ENCODE results near the gene PLAGL1. TPM values are rescaled to one million over a fixed set of nuclear protein-coding genes. Genes with fewer than 3 reads are reported as not detected.

PLAGL1 gene
- total and polyA plus RNA-seq, 2 experiments from 2014 or later = 9.0 to 17.2 TPM

- no peaks in the 10 kb centered on the region for H3K9me3 ChIP-seq (ENCODE audit: low read depth)
- H3K36me3 ChIP-seq = no peaks in the 10 kb centered on the region
- no peaks in the 10 kb centered on the region for H3K27me3 ChIP-seq
- no peak overlapping the region for H3K4me3 ChIP-seq
- H3K4me1 ChIP-seq (ENCODE audit: low read depth) = peaks cover 11% of the 10 kb centered on the region
- no peak for TF ChIP-seq CTCF (IDR thresholded peaks at IDR 0.05; ENCODE audit: low read depth, low read length)
- H3K27ac ChIP-seq = no peak overlapping the region
- no peak for DNase-seq (ENCODE audit: low read depth in 1 of 2, low spot score in 1 of 2)
These were observed 105.2 kb downstream of the PLAGL1 start for GRCh38 chr6:143902827-143903226.

GRCh38 chr6:143901885-143902750 is 105.9 kb downstream of the PLAGL1 start:
- no peak for TF ChIP-seq CTCF (IDR thresholded peaks at IDR 0.05; ENCODE audit: low read depth, low read length)
- Histone ChIP-seq H3K27ac (peak overlapping the region; percentile 70), H3K9me3 (ENCODE audit: low read depth) (no peaks in the 10 kb centered on the region), H3K4me3 (no peak overlapping the region), H3K4me1 (ENCODE audit: low read depth) (peaks cover 11% of the 10 kb centered on the region), H3K36me3 (no peaks in the 10 kb centered on the region), H3K27me3 (no peaks in the 10 kb centered on the region)
- peak; percentile 20 to 96 for DNase-seq (ENCODE audit: low read depth in 1 of 2, low spot score in 1 of 2)

DNA sequence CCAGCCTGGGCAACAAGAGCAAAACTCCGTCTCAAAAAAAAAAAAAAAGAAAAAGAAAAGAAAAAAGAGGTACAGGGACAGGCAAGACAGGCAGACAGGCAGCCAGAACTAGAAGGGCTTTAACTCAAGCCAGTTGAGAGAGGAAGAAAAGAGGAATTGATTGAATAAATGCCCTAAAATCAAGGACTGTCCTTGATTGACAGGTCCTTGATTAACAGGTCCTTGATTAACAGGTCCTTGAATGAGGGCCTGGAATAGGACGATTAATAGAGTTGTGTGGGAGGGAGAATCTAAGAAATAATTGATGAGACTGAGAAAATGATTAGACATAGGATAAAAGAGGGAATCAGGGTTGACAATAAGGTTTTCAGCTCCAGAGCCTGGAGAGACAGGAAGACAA is 107.7 kb downstream of the PLAGL1 start:
- H3K4me1 ChIP-seq (ENCODE audit: low read depth) = peaks cover 11% of the 10 kb centered on the region
- no peak overlapping the region for H3K27ac ChIP-seq
- TF ChIP-seq CTCF (IDR thresholded peaks at IDR 0.05; ENCODE audit: low read depth, low read length) = no peak
- no peak for DNase-seq (ENCODE audit: low read depth in 1 of 2, low spot score in 1 of 2)
- H3K27me3 ChIP-seq = no peaks in the 10 kb centered on the region
- H3K9me3 ChIP-seq (ENCODE audit: low read depth) = no peaks in the 10 kb centered on the region
- H3K4me3 ChIP-seq = no peak overlapping the region
- H3K36me3 ChIP-seq = no peaks in the 10 kb centered on the region

- peak in 1 of 2 donors; percentile 5 for DNase-seq (ENCODE audit: low read depth in 1 of 2, low spot score in 1 of 2)
- H3K36me3 ChIP-seq = no peaks in the 10 kb centered on the region
- no peaks in the 10 kb centered on the region for H3K27me3 ChIP-seq
- no peak overlapping the region for H3K4me3 ChIP-seq
- no peak overlapping the region for H3K27ac ChIP-seq
- H3K9me3 ChIP-seq (ENCODE audit: low read depth) = no peaks in the 10 kb centered on the region
- H3K4me1 ChIP-seq (ENCODE audit: low read depth) = no peaks in the 10 kb centered on the region
- no peak for TF ChIP-seq CTCF (IDR thresholded peaks at IDR 0.05; ENCODE audit: low read depth, low read length)
These were observed 111.8 kb downstream of the PLAGL1 start for GRCh38 chr6:143896126-143896860.

DNA sequence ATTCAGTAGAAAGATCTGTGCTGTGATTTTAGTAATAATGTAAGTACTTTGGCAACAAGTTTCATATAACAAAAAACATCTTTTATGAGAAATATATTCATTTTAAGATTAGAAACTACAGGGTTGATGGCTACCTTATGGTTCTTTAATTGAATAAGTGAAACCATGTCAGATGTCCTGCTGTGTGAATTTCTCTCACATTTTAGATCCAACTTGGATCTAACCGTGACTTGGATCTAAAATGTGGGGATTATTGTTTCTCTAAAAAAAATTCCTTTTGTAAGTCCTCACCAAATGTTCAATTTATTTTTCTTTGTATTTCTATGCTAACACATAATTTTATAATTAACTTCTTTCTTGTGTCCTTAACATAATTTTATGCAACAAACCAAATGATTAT is 113.4 kb downstream of the PLAGL1 start:
- no peak overlapping the region for H3K27ac ChIP-seq

More for the DNA sequence above, 113.4 kb downstream of the PLAGL1 start:
- no peak overlapping the region for H3K4me3 ChIP-seq
- H3K36me3 ChIP-seq = no peaks in the 10 kb centered on the region
- H3K27me3 ChIP-seq = no peaks in the 10 kb centered on the region
- H3K9me3 ChIP-seq (ENCODE audit: low read depth) = no peaks in the 10 kb centered on the region
- H3K4me1 ChIP-seq (ENCODE audit: low read depth) = no peaks in the 10 kb centered on the region
- no peak for TF ChIP-seq CTCF (IDR thresholded peaks at IDR 0.05; ENCODE audit: low read depth, low read length)
- no peak for DNase-seq (ENCODE audit: low read depth in 1 of 2, low spot score in 1 of 2)

Other genes starting within 250 kb of the PLAGL1 start
- gene LTV1, start 164.9 kb downstream of the PLAGL1 start, total RNA-seq = 10.0 and 11.0 TPM in 2 replicates
- 19.6 and 22.8 TPM in 2 replicates for gene LTV1, start 164.9 kb downstream of the PLAGL1 start, polyA plus RNA-seq
- not detected in 2 replicates for gene ZC2HC1B, start 143.8 kb downstream of the PLAGL1 start, total RNA-seq
- gene ZC2HC1B, start 143.8 kb downstream of the PLAGL1 start, polyA plus RNA-seq = not detected in 2 replicates
- gene SF3B5, start 87.3 kb upstream of the PLAGL1 start, total RNA-seq = 139 and 183 TPM in 2 replicates
- 223 and 252 TPM in 2 replicates for gene SF3B5, start 87.3 kb upstream of the PLAGL1 start, polyA plus RNA-seq
- 0.98 and 2.1 TPM in 2 replicates for gene STX11, start 142.3 kb upstream of the PLAGL1 start, total RNA-seq
- 0.20 and 1.6 TPM in 2 replicates for gene STX11, start 142.3 kb upstream of the PLAGL1 start, polyA plus RNA-seq